ENCODE data around the gene SPCS1.

DNA sequence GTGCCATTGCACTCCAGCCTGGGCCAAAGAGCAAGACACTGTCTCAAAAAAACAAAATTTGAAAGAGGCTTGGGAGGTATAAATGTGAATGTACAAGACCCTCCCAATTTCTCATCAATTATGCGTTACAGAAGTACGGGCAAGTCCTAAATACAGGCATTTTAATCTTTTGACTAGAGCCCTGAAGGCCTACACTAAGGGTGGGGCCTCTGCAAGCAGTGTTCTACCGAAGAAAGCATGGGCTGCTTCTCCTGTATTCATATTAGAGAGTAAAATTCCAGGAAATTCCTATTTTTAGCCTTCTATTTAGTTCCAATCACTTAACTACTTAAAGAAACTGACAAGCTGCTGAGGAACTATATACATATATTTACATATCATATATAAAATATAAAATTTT is 45.9 kb upstream of the SPCS1 start:
- TF ChIP-seq, protein P1, sequence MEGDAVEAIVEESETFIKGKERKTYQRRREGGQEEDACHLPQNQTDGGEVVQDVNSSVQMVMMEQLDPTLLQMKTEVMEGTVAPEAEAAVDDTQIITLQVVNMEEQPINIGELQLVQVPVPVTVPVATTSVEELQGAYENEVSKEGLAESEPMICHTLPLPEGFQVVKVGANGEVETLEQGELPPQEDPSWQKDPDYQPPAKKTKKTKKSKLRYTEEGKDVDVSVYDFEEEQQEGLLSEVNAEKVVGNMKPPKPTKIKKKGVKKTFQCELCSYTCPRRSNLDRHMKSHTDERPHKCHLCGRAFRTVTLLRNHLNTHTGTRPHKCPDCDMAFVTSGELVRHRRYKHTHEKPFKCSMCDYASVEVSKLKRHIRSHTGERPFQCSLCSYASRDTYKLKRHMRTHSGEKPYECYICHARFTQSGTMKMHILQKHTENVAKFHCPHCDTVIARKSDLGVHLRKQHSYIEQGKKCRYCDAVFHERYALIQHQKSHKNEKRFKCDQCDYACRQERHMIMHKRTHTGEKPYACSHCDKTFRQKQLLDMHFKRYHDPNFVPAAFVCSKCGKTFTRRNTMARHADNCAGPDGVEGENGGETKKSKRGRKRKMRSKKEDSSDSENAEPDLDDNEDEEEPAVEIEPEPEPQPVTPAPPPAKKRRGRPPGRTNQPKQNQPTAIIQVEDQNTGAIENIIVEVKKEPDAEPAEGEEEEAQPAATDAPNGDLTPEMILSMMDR (IDR thresholded peaks at IDR 0.05) = no peak
- no peak for TF ChIP-seq POLR2A (IDR thresholded peaks at IDR 0.05)
